Stomach (tissue), 4 donors: ENCODE measurements around the gene EVC.

Experiments used
- CTCF ChIP-seq, 7 experiments: fragments of 450-650 bp in 4 of 7; fragments of 200-600 bp in 3 of 7; sonication (generic) in 3 of 7; IDR thresholded peaks; one replicate each; pipeline ENCODE4 v1.5.1; 2016 to 2019; ENCODE audit warnings: antibody characterized with exemption in 7 of 7, control low read depth in 2 of 7, mild to moderate bottlenecking in 1 of 7
- POLR2A ChIP-seq, 4 donors: fragments of 450-650 bp; IDR thresholded peaks; one replicate each; pipeline ENCODE4 v1.6.1; 2016; ENCODE audit warnings: antibody characterized with exemption in 4 of 4, control low read depth in 2 of 4, mild to moderate bottlenecking in 1 of 4, moderate library complexity in 1 of 4
- POLR2AphosphoS5 ChIP-seq, 3 donors: sonication (generic); formaldehyde crosslinking; IDR thresholded peaks; one replicate each; pipeline ENCODE4 v1.6.1; 2016; ENCODE audit warnings: antibody characterized with exemption in 3 of 3

GRCh38 chr4:5826437-5827107 lies 115.6 kb downstream of the EVC start:
- no peak for TF ChIP-seq CTCF (IDR thresholded peaks at IDR 0.05)
- TF ChIP-seq POLR2AphosphoS5 (IDR thresholded peaks at IDR 0.05), result no peak
- TF ChIP-seq POLR2A (IDR thresholded peaks at IDR 0.05), result no peak
